CD14-positive monocyte (primary cell): ENCODE results near the gene SH2D3C. TPM values are rescaled to one million over a fixed set of nuclear protein-coding genes. Genes with fewer than 3 reads are reported as not detected.

Experiments used
- DNase-seq, 3 donors: peaks; one replicate each; pipeline ENCODE4 v3.0.0-alpha.2; 2011 to 2022
- H2AFZ ChIP-seq: 2 replicates; pipeline ENCODE4 v1.6.0; 2012; ENCODE audit warnings: mild to moderate bottlenecking, low read depth, low read length, inconsistent platforms; ENCODE audit not compliant: insufficient read depth, poor library complexity, severe bottlenecking
- H3K27ac ChIP-seq, 2 donors: 1 replicate in 1 of 2; 2 replicates in 1 of 2; pipeline ENCODE4 v1.5.1; 2012 to 2013; ENCODE audit warnings: low read length in 2 of 2, control low read depth in 1 of 2, inconsistent platforms in 1 of 2, low read depth in 1 of 2, mild to moderate bottlenecking in 1 of 2
- H3K27me3 ChIP-seq, 2 donors: one replicate each; pipeline versions ENCODE4 v1.6.0 to v1.6.1; 2011 to 2013; ENCODE audit warnings: low read length in 2 of 2; ENCODE audit not compliant: control insufficient read depth in 2 of 2, insufficient read depth in 2 of 2
- H3K36me3 ChIP-seq, 2 donors: replicated peaks in 1 of 2; 1 replicate in 1 of 2; 2 replicates in 1 of 2; pipeline versions ENCODE4 v1.5.1 to v1.6.1; 2012 to 2013; ENCODE audit warnings: low read length in 2 of 2, control low read depth in 1 of 2, inconsistent platforms in 1 of 2, mild to moderate bottlenecking in 1 of 2; ENCODE audit not compliant: insufficient read depth in 2 of 2, control insufficient read depth in 1 of 2
- H3K4me1 ChIP-seq, 2 donors: 1 replicate in 1 of 2; 2 replicates in 1 of 2; pipeline versions ENCODE4 v1.5.1 to v1.6.1; 2012 to 2013; ENCODE audit warnings: low read length in 2 of 2, control low read depth in 1 of 2, inconsistent platforms in 1 of 2, mild to moderate bottlenecking in 1 of 2, moderate library complexity in 1 of 2; ENCODE audit not compliant: insufficient read depth in 2 of 2, control insufficient read depth in 1 of 2
- H3K4me2 ChIP-seq: replicated peaks from 2 replicates; pipeline ENCODE3; 2012; ENCODE audit warnings: low read length, moderate library complexity, mild to moderate bottlenecking; ENCODE audit not compliant: poor library complexity, severe bottlenecking; ENCODE audit errors: extremely low read depth
- H3K4me3 ChIP-seq, 3 experiments: fragments of 200-600 bp in 1 of 3; sonication (generic) in 1 of 3; replicated peaks in 1 of 3; 1 replicate in 2 of 3; 2 replicates in 1 of 3; pipeline ENCODE4 v1.5.1; 2011 to 2013; ENCODE audit warnings: low read length in 3 of 3, mild to moderate bottlenecking in 3 of 3, control low read depth in 2 of 3, low read depth in 2 of 3, inconsistent platforms in 1 of 3, moderate library complexity in 1 of 3
- H3K79me2 ChIP-seq: 2 replicates; pipeline ENCODE4 v1.6.0; 2012; ENCODE audit warnings: mild to moderate bottlenecking, control low read depth, inconsistent platforms, low read length, moderate library complexity; ENCODE audit not compliant: insufficient read depth
- H3K9ac ChIP-seq: 2 replicates; pipeline ENCODE4 v1.6.0; 2017; ENCODE audit warnings: low read length, mild to moderate bottlenecking; ENCODE audit not compliant: insufficient read depth, poor library complexity, severe bottlenecking
- H3K9me3 ChIP-seq, 2 donors: replicated peaks in 1 of 2; 1 replicate in 1 of 2; 2 replicates in 1 of 2; pipeline versions ENCODE4 v1.5.1 to v1.6.1; 2012 to 2013; ENCODE audit warnings: low read length in 2 of 2, control low read depth in 1 of 2; ENCODE audit not compliant: control insufficient read depth in 1 of 2, insufficient read depth in 1 of 2
- H4K20me1 ChIP-seq: 2 replicates; pipeline ENCODE4 v1.6.0; 2012; ENCODE audit warnings: mild to moderate bottlenecking, low read length, control low read depth, moderate library complexity; ENCODE audit not compliant: insufficient read depth
- H3K27ac Mint-ChIP-seq, 7 donors: one replicate each; pipeline ENCODE4 v1.8.0; 2020; ENCODE audit warnings: mild to moderate bottlenecking in 7 of 7, mixed read lengths in 7 of 7, moderate library complexity in 6 of 7, inconsistent platforms in 2 of 7
- H3K27me3 Mint-ChIP-seq, 3 donors: one replicate each; pipeline ENCODE4 v1.8.0; 2021 to 2022; ENCODE audit warnings: low read depth in 3 of 3, mild to moderate bottlenecking in 3 of 3, mixed read lengths in 3 of 3, moderate library complexity in 3 of 3, inconsistent platforms in 1 of 3
- H3K36me3 Mint-ChIP-seq, 2 donors: one replicate each; pipeline ENCODE4 v1.8.0; 2020; ENCODE audit warnings: mixed read lengths in 2 of 2, inconsistent platforms in 1 of 2, mild to moderate bottlenecking in 1 of 2
- H3K4me1 Mint-ChIP-seq: one replicate; pipeline ENCODE4 v1.8.0; 2020; ENCODE audit warnings: mild to moderate bottlenecking, mixed read lengths
- H3K4me3 Mint-ChIP-seq, 2 donors: one replicate each; pipeline ENCODE4 v1.8.0; 2020; ENCODE audit warnings: mild to moderate bottlenecking in 2 of 2, mixed read lengths in 2 of 2, moderate library complexity in 1 of 2
- H3K9me3 Mint-ChIP-seq, 7 donors: one replicate each; pipeline ENCODE4 v1.8.0; 2020 to 2022; ENCODE audit warnings: mixed read lengths in 7 of 7, mild to moderate bottlenecking in 6 of 7, moderate library complexity in 6 of 7, inconsistent platforms in 2 of 7
- WGBS: methylation state at CpG from one replicate; pipeline ENCODE4 v1.1.5; 2013; ENCODE audit warnings: missing lambda C conversion rate; ENCODE audit not compliant: insufficient coverage; 5-methylcytosine and 5-hydroxymethylcytosine counted together
- intact Hi-C, 2 donors: fragments of 100-400 bp; cut with micrococcal nuclease; formaldehyde crosslinking; loops; one replicate each; pipeline versions ENCODE4 v1.15.0 to v1.15.1; 2023
- polyA plus RNA-seq, 3 donors: library from polyadenylated mRNA; depleted of rRNA in 1 of 3; unstranded in 2 of 3; stranded (reverse) in 1 of 3; fragments of 300-500 nt in 2 of 3; fragments of >200 nt in 1 of 3; fragmentation: Illumina TruSeq in 2 of 3; gene quantifications; 1 replicate in 2 of 3; 2 replicates in 1 of 3; pipeline ENCODE4 v1.2.3, GENCODE V29; 2012 to 2021
- TF ChIP-seq, protein P1 (sequence below): fragments of 200-600 bp; IDR thresholded peaks from one replicate; pipeline ENCODE4 v1.8.0; 2022; ENCODE audit warnings: antibody characterized with exemption, mild to moderate bottlenecking

The SH2D3C gene
- polyA plus RNA-seq, 3 donors, result 11.5 to 47.3 (median 20.5) TPM

DNA sequence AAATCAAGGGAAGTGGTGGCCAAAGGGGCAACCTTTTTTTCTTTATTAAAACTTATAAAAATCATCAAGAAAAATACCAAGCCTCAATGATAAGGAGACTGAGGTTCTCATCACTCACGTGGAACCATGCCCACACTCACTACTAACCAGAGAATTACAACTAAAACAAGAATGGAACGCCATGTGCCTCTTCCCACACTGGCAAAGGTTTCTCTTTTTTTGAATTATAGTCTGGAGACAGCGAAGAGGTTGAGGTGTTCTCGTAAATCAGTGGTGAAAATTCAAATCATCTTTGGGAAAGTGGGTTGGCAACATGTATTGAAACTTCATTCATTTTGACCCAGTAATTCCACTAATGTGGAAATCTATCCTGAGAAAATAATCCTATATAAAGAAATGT, 43.6 kb upstream of the SH2D3C start:
- Mint-ChIP-seq H3K27me3 (peaks cover 0 to 3% (median 2%) of the 10 kb centered on the region in 3 donors), H3K4me3 (no peak overlapping the region), H3K4me1 (no peaks in the 10 kb centered on the region), H3K27ac (no peak overlapping the region), H3K36me3 (peaks cover 52 to 60% of the 10 kb centered on the region in 2 donors), H3K9me3 (no peaks in the 10 kb centered on the region)
- Histone ChIP-seq H3K9me3 (no peaks in the 10 kb centered on the region), H3K4me3 (no peak overlapping the region), H3K27ac (no peak overlapping the region), H4K20me1 (no peaks in the 10 kb centered on the region), H3K4me2 (no peak overlapping the region), H3K4me1 (no peaks in the 10 kb centered on the region), H3K9ac (no peak overlapping the region), H3K36me3 (peaks cover 50 to 60% of the 10 kb centered on the region in 2 donors), H3K79me2 (no peaks in the 10 kb centered on the region), H2AFZ (no peak overlapping the region), H3K27me3 (no peaks in the 10 kb centered on the region)
- TF ChIP-seq, protein P1, sequence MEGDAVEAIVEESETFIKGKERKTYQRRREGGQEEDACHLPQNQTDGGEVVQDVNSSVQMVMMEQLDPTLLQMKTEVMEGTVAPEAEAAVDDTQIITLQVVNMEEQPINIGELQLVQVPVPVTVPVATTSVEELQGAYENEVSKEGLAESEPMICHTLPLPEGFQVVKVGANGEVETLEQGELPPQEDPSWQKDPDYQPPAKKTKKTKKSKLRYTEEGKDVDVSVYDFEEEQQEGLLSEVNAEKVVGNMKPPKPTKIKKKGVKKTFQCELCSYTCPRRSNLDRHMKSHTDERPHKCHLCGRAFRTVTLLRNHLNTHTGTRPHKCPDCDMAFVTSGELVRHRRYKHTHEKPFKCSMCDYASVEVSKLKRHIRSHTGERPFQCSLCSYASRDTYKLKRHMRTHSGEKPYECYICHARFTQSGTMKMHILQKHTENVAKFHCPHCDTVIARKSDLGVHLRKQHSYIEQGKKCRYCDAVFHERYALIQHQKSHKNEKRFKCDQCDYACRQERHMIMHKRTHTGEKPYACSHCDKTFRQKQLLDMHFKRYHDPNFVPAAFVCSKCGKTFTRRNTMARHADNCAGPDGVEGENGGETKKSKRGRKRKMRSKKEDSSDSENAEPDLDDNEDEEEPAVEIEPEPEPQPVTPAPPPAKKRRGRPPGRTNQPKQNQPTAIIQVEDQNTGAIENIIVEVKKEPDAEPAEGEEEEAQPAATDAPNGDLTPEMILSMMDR, result no peak
- intact Hi-C loops, result no loop called here
- WGBS, result no CpG with 5 or more reads among the region's 4 CpGs
- DNase-seq, result no peak

DNA sequence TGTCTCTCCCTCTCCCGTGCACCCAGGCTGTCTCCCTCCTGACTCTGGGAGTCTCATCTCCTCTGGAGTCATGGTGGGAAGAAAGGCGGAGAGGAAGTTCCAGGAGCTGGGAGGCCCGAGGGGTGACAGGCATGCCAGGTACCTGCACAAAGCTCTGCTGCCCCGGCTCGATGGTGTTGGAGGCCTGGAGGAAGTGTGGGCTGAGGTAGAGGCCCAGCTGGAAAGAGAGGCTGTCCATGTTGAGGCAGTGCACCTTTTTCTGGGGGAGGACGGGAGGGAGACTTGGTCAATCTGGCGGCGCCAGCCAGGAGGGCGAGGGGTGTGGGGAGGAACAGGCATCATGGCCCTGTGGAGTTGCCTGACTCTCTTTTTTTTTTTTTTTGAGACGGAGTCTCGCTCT, 40.1 kb upstream of the SH2D3C start:
- Histone ChIP-seq H4K20me1 (no peaks in the 10 kb centered on the region), H3K36me3 (peaks cover 58 to 67% of the 10 kb centered on the region in 2 donors), H3K79me2 (no peaks in the 10 kb centered on the region), H3K4me2 (no peak overlapping the region), H3K27ac (no peak overlapping the region), H3K4me1 (no peaks in the 10 kb centered on the region), H3K9me3 (no peaks in the 10 kb centered on the region), H2AFZ (no peak overlapping the region), H3K9ac (no peak overlapping the region), H3K4me3 (no peak overlapping the region), H3K27me3 (no peaks in the 10 kb centered on the region)
- DNase-seq, result no peak
- H3K4me3 Mint-ChIP-seq, result no peak overlapping the region
- H3K27me3 Mint-ChIP-seq, result peaks cover 0 to 2% (median 1%) of the 10 kb centered on the region in 3 donors
- H3K27ac Mint-ChIP-seq, result peak overlapping the region in 1 of 7 donors; percentile 47
- TF ChIP-seq, protein P1, result no peak
- no peaks in the 10 kb centered on the region for H3K4me1 Mint-ChIP-seq
- no peaks in the 10 kb centered on the region for H3K9me3 Mint-ChIP-seq
- WGBS, result 90% methylated on average over 7 of the region's 11 CpGs
- intact Hi-C loops, result no loop called here
- peaks cover 42 to 52% of the 10 kb centered on the region in 2 donors for H3K36me3 Mint-ChIP-seq
